K562 (cell line): Measurements from ENCODE around the gene MTHFD2. TPM values are rescaled to one million over a fixed set of nuclear protein-coding genes. Genes with fewer than 3 reads are reported as not detected.
A peak's percentile ranks its signal among the peaks of the same experiment; 100 is the strongest.

Experiments
- FOXK2 ChIP-seq, 2 experiments: fragments of 450-650 bp; IDR thresholded peaks in 1 of 2; conservative IDR thresholded peaks in 1 of 2; 2 replicates each; pipeline ENCODE4 v1.6.1; 2016; ENCODE audit warnings: low read depth in 2 of 2, mild to moderate bottlenecking in 1 of 2
- HMG20A ChIP-seq: fragments of 450-650 bp; formaldehyde crosslinking; conservative IDR thresholded peaks from 2 replicates; pipeline ENCODE4 v1.4.0; 2020; ENCODE audit warnings: mild to moderate bottlenecking, mixed read lengths
- NCOR1 ChIP-seq: fragments of 450-650 bp; IDR thresholded peaks from 2 replicates; pipeline ENCODE4 v1.6.1; 2016; ENCODE audit warnings: mild to moderate bottlenecking, moderate library complexity
- NONO ChIP-seq, 2 experiments: fragments of 200-400 bp in 1 of 2; fragments of 450-650 bp in 1 of 2; formaldehyde crosslinking in 1 of 2; IDR thresholded peaks; 2 replicates each; pipeline ENCODE4 v1.6.1; 2017; ENCODE audit warnings: low read depth in 2 of 2, mild to moderate bottlenecking in 2 of 2, moderate library complexity in 2 of 2, low read length in 1 of 2
- PHB ChIP-seq: fragments of 250-450 bp; sonication (Bioruptor Pico); IDR thresholded peaks from 2 replicates; pipeline ENCODE4 v1.5.0; 2021
- PHTF2 ChIP-seq: fragments of 250-450 bp; sonication (Bioruptor Pico); IDR thresholded peaks from 2 replicates; pipeline ENCODE4 v1.5.0; 2021; ENCODE audit warnings: mild to moderate bottlenecking
- POLR2A ChIP-seq: fragments of 450-650 bp; conservative IDR thresholded peaks from 2 replicates; pipeline ENCODE4 v1.6.1; 2016
- SIRT6 ChIP-seq: IDR thresholded peaks from one replicate; pipeline ENCODE4 v1.6.1; 2012; ENCODE audit warnings: low read depth, mild to moderate bottlenecking, control low read depth, inconsistent platforms, low read length, moderate library complexity
- STAG1 ChIP-seq: sonication (generic); formaldehyde crosslinking; IDR thresholded peaks from 2 replicates; pipeline ENCODE4 v1.5.0; 2020; ENCODE audit warnings: missing genetic modification reagents, borderline replicate concordance
- THAP7 ChIP-seq: fragments of 250-450 bp; sonication (Bioruptor Pico); IDR thresholded peaks from 2 replicates; pipeline ENCODE4 v1.5.0; 2021
- TRIM24 ChIP-seq, 2 experiments: fragments of 450-650 bp; IDR thresholded peaks; 2 replicates each; pipeline ENCODE4 v1.6.1; 2016
- XRCC3 ChIP-seq: fragments of 450-650 bp; IDR thresholded peaks from 2 replicates; pipeline ENCODE4 v1.6.1; 2017; ENCODE audit warnings: mild to moderate bottlenecking, moderate library complexity
- ZBTB26 ChIP-seq: fragments of 450-650 bp; formaldehyde crosslinking; IDR thresholded peaks from 2 replicates; pipeline ENCODE4 v1.4.0; 2022; ENCODE audit warnings: missing genetic modification characterization
- ZNF165 ChIP-seq: fragments of 250-450 bp; sonication (Bioruptor Pico); IDR thresholded peaks from 2 replicates; pipeline ENCODE4 v1.4.0; 2020; ENCODE audit warnings: borderline replicate concordance
- ZNF174 ChIP-seq: fragments of 250-450 bp; sonication (Bioruptor Pico); IDR thresholded peaks from 2 replicates; pipeline ENCODE4 v1.4.0; 2020; ENCODE audit warnings: mild to moderate bottlenecking
- ZNF717 ChIP-seq: fragments of 250-450 bp; sonication (Bioruptor Pico); IDR thresholded peaks from 2 replicates; pipeline ENCODE4 v1.5.0; 2021
- polyA plus RNA-seq, 8 experiments: library from polyadenylated mRNA; depleted of rRNA in 4 of 8; stranded (reverse) in 5 of 8; unstranded in 3 of 8; fragments of >200 nt; fragmentation: Nextera tagmentation in 2 of 8; fragmentation: Illumina TruSeq in 1 of 8; extraction: Ambion mirVana in 2 of 8; extraction: Trizol in 1 of 8; gene quantifications; 2 replicates each; pipeline versions ENCODE4 v1.2.1 to v1.2.3, GENCODE V29; 2011 to 2014; ENCODE audit warnings: inconsistent platforms in 1 of 8, missing spikeins in 1 of 8
- total RNA-seq, 7 experiments: library from RNA; depleted of rRNA in 6 of 7; stranded (reverse); fragments of >200 nt in 6 of 7; fragmentation: Illumina TruSeq in 2 of 7; extraction: Trizol in 2 of 7; gene quantifications; 2 replicates each; pipeline versions ENCODE4 v1.2.1 to v1.2.3, GENCODE V29; 2011 to 2021; ENCODE audit warnings: low replicate concordance in 1 of 7
- TF ChIP-seq, protein P1 (sequence below): sonication (generic); formaldehyde crosslinking; IDR thresholded peaks from 2 replicates; pipeline ENCODE4 v1.8.1; 2023; ENCODE audit warnings: mild to moderate bottlenecking, missing genetic modification reagents
- TF ChIP-seq, protein P2 (sequence below): fragments of 250-450 bp; sonication (Bioruptor Pico); IDR thresholded peaks from 2 replicates; pipeline ENCODE4 v1.9.0; 2021; ENCODE audit warnings: mild to moderate bottlenecking
- TF ChIP-seq, protein P3 (sequence below): sonication (generic); formaldehyde crosslinking; IDR thresholded peaks from 2 replicates; pipeline ENCODE4 v1.8.0; 2022; ENCODE audit warnings: missing genetic modification reagents, mild to moderate bottlenecking, moderate library complexity, borderline replicate concordance
- TF ChIP-seq, protein P4 (sequence below): fragments of 450-650 bp; formaldehyde crosslinking; IDR thresholded peaks from 2 replicates; pipeline ENCODE4 v1.4.0; 2022; ENCODE audit warnings: mild to moderate bottlenecking, moderate library complexity
- TF ChIP-seq, protein P5 (sequence below): fragments of 250-450 bp; sonication (Bioruptor Pico); IDR thresholded peaks from 2 replicates; pipeline ENCODE4 v1.5.0; 2022; ENCODE audit warnings: mild to moderate bottlenecking

MTHFD2 gene
- total and polyA plus RNA-seq, 9 of the 15 experiments (the other 6 are each of a cell fraction or from before 2014, with no cell fraction given) = 113 to 520 (median 234) TPM

DNA sequence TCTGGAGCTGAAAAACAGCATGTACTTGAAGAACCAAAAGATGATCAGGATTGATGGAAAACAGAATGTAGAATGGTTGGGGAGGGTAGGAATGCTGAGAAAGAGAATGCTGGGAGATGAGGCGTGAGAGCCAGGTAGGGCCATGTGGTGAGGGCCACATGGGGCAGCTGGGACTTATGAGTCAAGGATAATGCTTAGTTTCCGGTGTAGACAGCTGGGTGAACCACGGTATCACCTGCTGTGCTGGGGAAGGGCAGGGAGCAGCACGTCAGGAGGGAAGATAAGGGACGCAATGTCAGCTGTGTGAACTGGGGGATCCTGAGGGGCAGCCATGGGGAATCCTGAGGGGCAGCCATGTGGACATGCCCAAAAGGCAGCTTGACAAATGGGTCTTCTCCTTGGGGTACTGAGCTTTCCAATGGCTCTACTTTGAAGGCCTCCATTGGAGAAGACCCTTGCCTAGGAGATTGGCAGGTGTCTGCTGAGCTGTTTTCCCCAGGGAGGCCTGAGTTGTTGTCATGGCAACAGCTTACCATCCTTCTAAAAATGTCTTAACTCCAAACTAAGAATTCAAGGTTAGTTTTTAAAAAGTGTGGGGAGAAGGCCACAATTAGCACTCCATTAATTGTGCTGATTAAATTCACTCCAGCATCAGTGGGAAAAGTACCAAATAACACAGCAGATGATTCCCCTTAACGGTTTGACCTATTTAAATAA is 51.1 kb downstream of the MTHFD2 start (continued):
- TF ChIP-seq STAG1 (no peak), PHTF2 (CRISPR knock-in tag) (no peak), ZNF165 (CRISPR knock-in tag) (no peak), SIRT6 (no peak), THAP7 (CRISPR knock-in tag) (no peak), NONO (IDR thresholded peaks at IDR 0.05; ENCODE audit: low read depth in 2 of 2, low read length in 1 of 2) (no peak), HMG20A (no peak), TRIM24 (IDR thresholded peaks at IDR 0.05) (0 out of 4 replicates have a peak, but pooled peaks of 1 of the 2 experiments have one; percentile 26), PHB (CRISPR knock-in tag) (no peak), XRCC3 (no peak), ZNF174 (CRISPR knock-in tag) (no peak), POLR2A (no peak), NCOR1 (no peak), FOXK2 (conservative IDR thresholded peaks at IDR 0.05 in 1 of 2, IDR thresholded peaks at IDR 0.05 in 1 of 2; ENCODE audit: low read depth in 2 of 2) (no peak), ZNF717 (CRISPR knock-in tag) (no peak), ZBTB26 (no peak)
- TF ChIP-seq, protein P1, sequence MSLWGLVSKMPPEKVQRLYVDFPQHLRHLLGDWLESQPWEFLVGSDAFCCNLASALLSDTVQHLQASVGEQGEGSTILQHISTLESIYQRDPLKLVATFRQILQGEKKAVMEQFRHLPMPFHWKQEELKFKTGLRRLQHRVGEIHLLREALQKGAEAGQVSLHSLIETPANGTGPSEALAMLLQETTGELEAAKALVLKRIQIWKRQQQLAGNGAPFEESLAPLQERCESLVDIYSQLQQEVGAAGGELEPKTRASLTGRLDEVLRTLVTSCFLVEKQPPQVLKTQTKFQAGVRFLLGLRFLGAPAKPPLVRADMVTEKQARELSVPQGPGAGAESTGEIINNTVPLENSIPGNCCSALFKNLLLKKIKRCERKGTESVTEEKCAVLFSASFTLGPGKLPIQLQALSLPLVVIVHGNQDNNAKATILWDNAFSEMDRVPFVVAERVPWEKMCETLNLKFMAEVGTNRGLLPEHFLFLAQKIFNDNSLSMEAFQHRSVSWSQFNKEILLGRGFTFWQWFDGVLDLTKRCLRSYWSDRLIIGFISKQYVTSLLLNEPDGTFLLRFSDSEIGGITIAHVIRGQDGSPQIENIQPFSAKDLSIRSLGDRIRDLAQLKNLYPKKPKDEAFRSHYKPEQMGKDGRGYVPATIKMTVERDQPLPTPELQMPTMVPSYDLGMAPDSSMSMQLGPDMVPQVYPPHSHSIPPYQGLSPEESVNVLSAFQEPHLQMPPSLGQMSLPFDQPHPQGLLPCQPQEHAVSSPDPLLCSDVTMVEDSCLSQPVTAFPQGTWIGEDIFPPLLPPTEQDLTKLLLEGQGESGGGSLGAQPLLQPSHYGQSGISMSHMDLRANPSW (CRISPR knock-in tag) = no peak
- TF ChIP-seq, protein P2, sequence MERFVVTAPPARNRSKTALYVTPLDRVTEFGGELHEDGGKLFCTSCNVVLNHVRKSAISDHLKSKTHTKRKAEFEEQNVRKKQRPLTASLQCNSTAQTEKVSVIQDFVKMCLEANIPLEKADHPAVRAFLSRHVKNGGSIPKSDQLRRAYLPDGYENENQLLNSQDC (CRISPR knock-in tag) = no peak
- TF ChIP-seq, protein P3, sequence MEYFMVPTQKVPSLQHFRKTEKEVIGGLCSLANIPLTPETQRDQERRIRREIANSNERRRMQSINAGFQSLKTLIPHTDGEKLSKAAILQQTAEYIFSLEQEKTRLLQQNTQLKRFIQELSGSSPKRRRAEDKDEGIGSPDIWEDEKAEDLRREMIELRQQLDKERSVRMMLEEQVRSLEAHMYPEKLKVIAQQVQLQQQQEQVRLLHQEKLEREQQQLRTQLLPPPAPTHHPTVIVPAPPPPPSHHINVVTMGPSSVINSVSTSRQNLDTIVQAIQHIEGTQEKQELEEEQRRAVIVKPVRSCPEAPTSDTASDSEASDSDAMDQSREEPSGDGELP = peak; percentile 29; the same call in 1 of the 2 replicates
- TF ChIP-seq, protein P4, sequence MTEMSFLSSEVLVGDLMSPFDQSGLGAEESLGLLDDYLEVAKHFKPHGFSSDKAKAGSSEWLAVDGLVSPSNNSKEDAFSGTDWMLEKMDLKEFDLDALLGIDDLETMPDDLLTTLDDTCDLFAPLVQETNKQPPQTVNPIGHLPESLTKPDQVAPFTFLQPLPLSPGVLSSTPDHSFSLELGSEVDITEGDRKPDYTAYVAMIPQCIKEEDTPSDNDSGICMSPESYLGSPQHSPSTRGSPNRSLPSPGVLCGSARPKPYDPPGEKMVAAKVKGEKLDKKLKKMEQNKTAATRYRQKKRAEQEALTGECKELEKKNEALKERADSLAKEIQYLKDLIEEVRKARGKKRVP (CRISPR knock-in tag) = no peak
- TF ChIP-seq, protein P5, sequence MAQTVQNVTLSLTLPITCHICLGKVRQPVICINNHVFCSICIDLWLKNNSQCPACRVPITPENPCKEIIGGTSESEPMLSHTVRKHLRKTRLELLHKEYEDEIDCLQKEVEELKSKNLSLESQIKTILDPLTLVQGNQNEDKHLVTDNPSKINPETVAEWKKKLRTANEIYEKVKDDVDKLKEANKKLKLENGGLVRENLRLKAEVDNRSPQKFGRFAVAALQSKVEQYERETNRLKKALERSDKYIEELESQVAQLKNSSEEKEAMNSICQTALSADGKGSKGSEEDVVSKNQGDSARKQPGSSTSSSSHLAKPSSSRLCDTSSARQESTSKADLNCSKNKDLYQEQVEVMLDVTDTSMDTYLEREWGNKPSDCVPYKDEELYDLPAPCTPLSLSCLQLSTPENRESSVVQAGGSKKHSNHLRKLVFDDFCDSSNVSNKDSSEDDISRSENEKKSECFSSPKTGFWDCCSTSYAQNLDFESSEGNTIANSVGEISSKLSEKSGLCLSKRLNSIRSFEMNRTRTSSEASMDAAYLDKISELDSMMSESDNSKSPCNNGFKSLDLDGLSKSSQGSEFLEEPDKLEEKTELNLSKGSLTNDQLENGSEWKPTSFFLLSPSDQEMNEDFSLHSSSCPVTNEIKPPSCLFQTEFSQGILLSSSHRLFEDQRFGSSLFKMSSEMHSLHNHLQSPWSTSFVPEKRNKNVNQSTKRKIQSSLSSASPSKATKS (CRISPR knock-in tag) = no peak
